GM23338 (cell line): ENCODE measurements around the gene KCNS3.

Experiments used
- CREB1 ChIP-seq: fragments of 250-450 bp; sonication (Bioruptor Pico); IDR thresholded peaks from 2 replicates; pipeline ENCODE4 v1.5.0; 2020; ENCODE audit warnings: low read depth, mild to moderate bottlenecking, moderate library complexity
- EZH2 ChIP-seq: fragments of 200-600 bp; sonication (generic); IDR thresholded peaks from one replicate; pipeline ENCODE4 v1.8.0; 2017; ENCODE audit warnings: antibody characterized with exemption, mild to moderate bottlenecking, low read depth; ENCODE audit not compliant: unreplicated experiment
- EZH2phosphoT487 ChIP-seq: fragments of 200-600 bp; sonication (generic); IDR thresholded peaks from one replicate; pipeline ENCODE4 v1.8.1; 2018; ENCODE audit warnings: antibody characterized with exemption; ENCODE audit not compliant: unreplicated experiment
- POLR2AphosphoS5 ChIP-seq: IDR thresholded peaks from 2 replicates; pipeline ENCODE4 v1.6.1; 2016; ENCODE audit warnings: antibody characterized with exemption, low read depth
- STAT1 ChIP-seq: IDR thresholded peaks from one replicate; pipeline ENCODE4 v1.6.1; 2016; ENCODE audit warnings: antibody characterized with exemption; ENCODE audit not compliant: unreplicated experiment
- ZNF114 ChIP-seq: fragments of 250-450 bp; sonication (Bioruptor Pico); IDR thresholded peaks from 2 replicates; pipeline ENCODE4 v1.5.0; 2020; ENCODE audit warnings: mild to moderate bottlenecking, moderate library complexity
- TF ChIP-seq, protein P1 (sequence below), 2 experiments: fragments of 200-600 bp in 1 of 2; sonication (generic) in 1 of 2; conservative IDR thresholded peaks; 2 replicates each; pipeline versions ENCODE4 v1.5.1 to v1.6.1; 2016 to 2017; ENCODE audit warnings: antibody characterized with exemption in 2 of 2, low read depth in 2 of 2, mild to moderate bottlenecking in 2 of 2, moderate library complexity in 1 of 2
- TF ChIP-seq, protein P2 (sequence below): IDR thresholded peaks from one replicate; pipeline ENCODE4 v1.6.1; 2018; ENCODE audit warnings: antibody characterized with exemption; ENCODE audit not compliant: unreplicated experiment
- TF ChIP-seq, protein P3 (sequence below): IDR thresholded peaks from 2 replicates; pipeline ENCODE4 v1.6.1; 2016; ENCODE audit warnings: antibody characterized with exemption
- TF ChIP-seq, protein P4 (sequence below): fragments of 250-450 bp; sonication (Bioruptor Pico); IDR thresholded peaks from 2 replicates; pipeline ENCODE4 v1.5.0; 2020; ENCODE audit warnings: mild to moderate bottlenecking, moderate library complexity

DNA sequence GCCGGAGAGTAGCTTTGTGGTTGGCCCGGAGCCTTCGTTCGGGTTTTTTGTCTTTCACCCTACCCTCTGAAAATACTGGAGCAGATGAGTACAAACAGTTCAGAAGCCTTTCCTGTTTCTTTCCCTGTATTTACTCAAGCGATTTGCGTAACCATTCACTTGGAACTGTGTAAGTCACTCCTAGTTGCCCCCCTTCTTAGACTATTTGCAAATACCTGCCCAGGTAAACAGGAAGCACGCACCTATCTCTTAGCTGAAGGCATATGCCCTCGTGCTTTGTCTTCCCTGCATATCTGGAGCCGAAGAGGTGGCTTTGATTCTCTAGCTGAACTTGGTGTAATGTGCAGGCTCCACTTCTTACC is 1.4 kb downstream of the KCNS3 start:
- no peak for TF ChIP-seq CREB1
- TF ChIP-seq, protein P1, sequence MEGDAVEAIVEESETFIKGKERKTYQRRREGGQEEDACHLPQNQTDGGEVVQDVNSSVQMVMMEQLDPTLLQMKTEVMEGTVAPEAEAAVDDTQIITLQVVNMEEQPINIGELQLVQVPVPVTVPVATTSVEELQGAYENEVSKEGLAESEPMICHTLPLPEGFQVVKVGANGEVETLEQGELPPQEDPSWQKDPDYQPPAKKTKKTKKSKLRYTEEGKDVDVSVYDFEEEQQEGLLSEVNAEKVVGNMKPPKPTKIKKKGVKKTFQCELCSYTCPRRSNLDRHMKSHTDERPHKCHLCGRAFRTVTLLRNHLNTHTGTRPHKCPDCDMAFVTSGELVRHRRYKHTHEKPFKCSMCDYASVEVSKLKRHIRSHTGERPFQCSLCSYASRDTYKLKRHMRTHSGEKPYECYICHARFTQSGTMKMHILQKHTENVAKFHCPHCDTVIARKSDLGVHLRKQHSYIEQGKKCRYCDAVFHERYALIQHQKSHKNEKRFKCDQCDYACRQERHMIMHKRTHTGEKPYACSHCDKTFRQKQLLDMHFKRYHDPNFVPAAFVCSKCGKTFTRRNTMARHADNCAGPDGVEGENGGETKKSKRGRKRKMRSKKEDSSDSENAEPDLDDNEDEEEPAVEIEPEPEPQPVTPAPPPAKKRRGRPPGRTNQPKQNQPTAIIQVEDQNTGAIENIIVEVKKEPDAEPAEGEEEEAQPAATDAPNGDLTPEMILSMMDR (conservative IDR thresholded peaks at IDR 0.05; ENCODE audit: low read depth in 2 of 2) = no peak
- TF ChIP-seq POLR2AphosphoS5 = no peak
- TF ChIP-seq, protein P2, sequence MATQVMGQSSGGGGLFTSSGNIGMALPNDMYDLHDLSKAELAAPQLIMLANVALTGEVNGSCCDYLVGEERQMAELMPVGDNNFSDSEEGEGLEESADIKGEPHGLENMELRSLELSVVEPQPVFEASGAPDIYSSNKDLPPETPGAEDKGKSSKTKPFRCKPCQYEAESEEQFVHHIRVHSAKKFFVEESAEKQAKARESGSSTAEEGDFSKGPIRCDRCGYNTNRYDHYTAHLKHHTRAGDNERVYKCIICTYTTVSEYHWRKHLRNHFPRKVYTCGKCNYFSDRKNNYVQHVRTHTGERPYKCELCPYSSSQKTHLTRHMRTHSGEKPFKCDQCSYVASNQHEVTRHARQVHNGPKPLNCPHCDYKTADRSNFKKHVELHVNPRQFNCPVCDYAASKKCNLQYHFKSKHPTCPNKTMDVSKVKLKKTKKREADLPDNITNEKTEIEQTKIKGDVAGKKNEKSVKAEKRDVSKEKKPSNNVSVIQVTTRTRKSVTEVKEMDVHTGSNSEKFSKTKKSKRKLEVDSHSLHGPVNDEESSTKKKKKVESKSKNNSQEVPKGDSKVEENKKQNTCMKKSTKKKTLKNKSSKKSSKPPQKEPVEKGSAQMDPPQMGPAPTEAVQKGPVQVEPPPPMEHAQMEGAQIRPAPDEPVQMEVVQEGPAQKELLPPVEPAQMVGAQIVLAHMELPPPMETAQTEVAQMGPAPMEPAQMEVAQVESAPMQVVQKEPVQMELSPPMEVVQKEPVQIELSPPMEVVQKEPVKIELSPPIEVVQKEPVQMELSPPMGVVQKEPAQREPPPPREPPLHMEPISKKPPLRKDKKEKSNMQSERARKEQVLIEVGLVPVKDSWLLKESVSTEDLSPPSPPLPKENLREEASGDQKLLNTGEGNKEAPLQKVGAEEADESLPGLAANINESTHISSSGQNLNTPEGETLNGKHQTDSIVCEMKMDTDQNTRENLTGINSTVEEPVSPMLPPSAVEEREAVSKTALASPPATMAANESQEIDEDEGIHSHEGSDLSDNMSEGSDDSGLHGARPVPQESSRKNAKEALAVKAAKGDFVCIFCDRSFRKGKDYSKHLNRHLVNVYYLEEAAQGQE = no peak
- TF ChIP-seq EZH2 = no peak
- TF ChIP-seq EZH2phosphoT487 = no peak
- no peak for TF ChIP-seq ZNF114 (CRISPR knock-in tag)
- TF ChIP-seq, protein P3, sequence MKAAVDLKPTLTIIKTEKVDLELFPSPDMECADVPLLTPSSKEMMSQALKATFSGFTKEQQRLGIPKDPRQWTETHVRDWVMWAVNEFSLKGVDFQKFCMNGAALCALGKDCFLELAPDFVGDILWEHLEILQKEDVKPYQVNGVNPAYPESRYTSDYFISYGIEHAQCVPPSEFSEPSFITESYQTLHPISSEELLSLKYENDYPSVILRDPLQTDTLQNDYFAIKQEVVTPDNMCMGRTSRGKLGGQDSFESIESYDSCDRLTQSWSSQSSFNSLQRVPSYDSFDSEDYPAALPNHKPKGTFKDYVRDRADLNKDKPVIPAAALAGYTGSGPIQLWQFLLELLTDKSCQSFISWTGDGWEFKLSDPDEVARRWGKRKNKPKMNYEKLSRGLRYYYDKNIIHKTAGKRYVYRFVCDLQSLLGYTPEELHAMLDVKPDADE = no peak; the same call in 1 of the 2 replicates
- TF ChIP-seq, protein P4, sequence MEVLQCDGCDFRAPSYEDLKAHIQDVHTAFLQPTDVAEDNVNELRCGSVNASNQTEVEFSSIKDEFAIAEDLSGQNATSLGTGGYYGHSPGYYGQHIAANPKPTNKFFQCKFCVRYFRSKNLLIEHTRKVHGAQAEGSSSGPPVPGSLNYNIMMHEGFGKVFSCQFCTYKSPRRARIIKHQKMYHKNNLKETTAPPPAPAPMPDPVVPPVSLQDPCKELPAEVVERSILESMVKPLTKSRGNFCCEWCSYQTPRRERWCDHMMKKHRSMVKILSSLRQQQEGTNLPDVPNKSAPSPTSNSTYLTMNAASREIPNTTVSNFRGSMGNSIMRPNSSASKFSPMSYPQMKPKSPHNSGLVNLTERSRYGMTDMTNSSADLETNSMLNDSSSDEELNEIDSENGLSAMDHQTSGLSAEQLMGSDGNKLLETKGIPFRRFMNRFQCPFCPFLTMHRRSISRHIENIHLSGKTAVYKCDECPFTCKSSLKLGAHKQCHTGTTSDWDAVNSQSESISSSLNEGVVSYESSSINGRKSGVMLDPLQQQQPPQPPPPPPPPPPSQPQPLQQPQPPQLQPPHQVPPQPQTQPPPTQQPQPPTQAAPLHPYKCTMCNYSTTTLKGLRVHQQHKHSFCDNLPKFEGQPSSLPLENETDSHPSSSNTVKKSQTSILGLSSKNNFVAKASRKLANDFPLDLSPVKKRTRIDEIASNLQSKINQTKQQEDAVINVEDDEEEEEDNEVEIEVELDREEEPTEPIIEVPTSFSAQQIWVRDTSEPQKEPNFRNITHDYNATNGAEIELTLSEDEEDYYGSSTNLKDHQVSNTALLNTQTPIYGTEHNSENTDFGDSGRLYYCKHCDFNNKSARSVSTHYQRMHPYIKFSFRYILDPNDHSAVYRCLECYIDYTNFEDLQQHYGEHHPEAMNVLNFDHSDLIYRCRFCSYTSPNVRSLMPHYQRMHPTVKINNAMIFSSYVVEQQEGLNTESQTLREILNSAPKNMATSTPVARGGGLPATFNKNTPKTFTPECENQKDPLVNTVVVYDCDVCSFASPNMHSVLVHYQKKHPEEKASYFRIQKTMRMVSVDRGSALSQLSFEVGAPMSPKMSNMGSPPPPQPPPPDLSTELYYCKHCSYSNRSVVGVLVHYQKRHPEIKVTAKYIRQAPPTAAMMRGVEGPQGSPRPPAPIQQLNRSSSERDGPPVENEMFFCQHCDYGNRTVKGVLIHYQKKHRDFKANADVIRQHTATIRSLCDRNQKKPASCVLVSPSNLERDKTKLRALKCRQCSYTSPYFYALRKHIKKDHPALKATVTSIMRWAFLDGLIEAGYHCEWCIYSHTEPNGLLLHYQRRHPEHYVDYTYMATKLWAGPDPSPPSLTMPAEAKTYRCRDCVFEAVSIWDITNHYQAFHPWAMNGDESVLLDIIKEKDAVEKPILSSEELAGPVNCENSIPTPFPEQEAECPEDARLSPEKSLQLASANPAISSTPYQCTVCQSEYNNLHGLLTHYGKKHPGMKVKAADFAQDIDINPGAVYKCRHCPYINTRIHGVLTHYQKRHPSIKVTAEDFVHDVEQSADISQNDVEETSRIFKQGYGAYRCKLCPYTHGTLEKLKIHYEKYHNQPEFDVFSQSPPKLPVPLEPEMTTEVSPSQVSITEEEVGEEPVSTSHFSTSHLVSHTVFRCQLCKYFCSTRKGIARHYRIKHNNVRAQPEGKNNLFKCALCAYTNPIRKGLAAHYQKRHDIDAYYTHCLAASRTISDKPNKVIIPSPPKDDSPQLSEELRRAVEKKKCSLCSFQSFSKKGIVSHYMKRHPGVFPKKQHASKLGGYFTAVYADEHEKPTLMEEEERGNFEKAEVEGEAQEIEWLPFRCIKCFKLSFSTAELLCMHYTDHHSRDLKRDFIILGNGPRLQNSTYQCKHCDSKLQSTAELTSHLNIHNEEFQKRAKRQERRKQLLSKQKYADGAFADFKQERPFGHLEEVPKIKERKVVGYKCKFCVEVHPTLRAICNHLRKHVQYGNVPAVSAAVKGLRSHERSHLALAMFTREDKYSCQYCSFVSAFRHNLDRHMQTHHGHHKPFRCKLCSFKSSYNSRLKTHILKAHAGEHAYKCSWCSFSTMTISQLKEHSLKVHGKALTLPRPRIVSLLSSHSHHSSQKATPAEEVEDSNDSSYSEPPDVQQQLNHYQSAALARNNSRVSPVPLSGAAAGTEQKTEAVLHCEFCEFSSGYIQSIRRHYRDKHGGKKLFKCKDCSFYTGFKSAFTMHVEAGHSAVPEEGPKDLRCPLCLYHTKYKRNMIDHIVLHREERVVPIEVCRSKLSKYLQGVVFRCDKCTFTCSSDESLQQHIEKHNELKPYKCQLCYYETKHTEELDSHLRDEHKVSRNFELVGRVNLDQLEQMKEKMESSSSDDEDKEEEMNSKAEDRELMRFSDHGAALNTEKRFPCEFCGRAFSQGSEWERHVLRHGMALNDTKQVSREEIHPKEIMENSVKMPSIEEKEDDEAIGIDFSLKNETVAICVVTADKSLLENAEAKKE (CRISPR knock-in tag) = peak; percentile 24; the same call in 1 of the 2 replicates
- TF ChIP-seq STAT1 = no peak
